Measurements from ENCODE around the gene DLK1.

DLK1 gene

DNA sequence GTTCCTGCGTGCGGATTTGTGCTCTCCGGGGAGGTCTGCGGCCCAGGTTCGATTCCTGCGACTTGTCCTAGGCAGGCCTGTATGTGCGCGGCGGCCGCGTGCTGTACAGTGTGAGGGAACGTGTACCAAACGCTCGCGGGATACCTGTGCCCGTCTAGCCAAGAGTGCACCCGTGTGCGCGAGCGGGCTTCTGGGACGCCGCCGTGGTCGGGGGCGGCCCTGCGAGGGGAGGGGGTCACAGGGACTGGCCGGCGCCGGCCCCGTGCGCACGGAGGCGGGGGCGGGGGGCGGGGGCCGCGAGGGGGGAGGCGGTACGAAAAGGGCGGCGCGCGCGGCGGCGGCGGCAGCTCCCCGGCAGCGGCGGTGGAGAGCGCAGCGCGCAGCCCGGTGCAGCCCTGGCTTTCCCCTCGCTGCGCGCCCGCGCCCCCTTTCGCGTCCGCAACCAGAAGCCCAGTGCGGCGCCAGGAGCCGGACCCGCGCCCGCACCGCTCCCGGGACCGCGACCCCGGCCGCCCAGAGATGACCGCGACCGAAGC, at the start of gene DLK1:
Gene DLK1, plus strand, starts transcription at position 343 of the 536 bp plus-strand sequence. Its CDS starts 177 bp downstream, at position 520.
- DNase-seq (ENCODE audit: low read depth in 2 of 2, low spot score in 1 of 2): no peak

DNA sequence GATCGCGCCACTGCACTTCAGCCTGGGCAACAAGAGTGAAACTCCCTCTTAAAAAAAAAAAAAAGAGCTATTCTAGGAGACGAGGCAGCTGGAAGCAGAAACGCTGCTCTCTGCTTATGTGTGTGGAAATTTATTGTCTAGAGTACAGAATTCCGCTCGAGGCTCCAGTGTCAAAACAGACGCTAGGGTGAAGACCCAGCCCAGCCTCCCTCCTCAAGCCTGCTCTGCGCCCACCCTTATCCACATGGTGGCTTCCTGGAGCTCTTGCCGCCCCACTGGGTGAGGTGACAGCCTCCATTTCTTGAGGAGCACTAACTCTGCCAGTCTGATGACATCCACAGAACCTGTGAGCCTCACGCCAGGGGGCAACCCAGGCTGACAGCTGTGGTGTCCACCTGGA, 49.5 kb upstream of the DLK1 start:
- no peak for DNase-seq (ENCODE audit: low read depth in 2 of 2, low spot score in 1 of 2)

DNA sequence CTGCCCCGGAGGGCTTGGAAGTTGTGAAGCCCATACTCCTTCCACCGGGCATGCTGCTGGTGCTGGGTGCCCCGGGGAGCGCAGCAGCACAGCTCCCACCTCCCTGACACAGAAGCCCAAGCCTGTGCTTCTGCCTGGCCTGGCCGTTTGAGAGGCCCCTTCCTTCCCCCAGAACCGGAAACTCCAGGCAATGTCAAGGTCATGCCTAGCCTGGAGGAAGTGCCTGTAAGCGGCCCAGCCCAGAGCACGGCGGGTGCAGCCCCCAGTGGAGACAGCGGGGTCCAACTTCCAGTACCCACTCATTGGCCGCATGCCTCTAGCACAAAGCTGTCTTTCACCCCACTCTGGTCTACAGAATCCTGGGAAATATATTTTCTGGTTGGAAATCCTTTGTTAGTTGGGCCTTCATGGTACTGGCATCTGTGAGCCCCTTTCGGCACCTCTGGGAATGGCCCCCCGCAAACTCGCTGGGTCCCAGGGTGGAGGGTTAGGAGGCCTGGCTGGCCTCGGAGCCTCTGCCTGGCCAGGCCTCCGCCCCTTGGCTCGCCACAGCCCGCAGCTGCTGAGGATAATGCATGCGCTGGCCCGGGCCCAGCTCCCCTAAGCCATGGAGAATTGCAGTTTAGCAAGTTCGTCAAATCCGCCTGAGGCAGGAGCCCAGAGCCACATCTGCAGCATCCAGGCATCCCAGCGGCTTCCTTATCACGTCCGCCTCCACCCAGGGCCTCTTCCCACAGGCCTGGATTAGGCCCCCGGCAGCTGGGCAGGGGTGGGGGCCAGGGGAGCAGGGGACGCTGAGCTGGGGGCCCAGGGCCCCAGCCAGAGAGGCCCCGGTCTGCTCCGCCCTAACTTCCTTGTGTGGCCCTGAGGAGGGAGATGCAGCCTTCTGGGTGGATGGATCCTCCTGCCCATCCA, 48.9 kb upstream of the DLK1 start:
- DNase-seq (ENCODE audit: low read depth in 2 of 2, low spot score in 1 of 2): no peak

DNA sequence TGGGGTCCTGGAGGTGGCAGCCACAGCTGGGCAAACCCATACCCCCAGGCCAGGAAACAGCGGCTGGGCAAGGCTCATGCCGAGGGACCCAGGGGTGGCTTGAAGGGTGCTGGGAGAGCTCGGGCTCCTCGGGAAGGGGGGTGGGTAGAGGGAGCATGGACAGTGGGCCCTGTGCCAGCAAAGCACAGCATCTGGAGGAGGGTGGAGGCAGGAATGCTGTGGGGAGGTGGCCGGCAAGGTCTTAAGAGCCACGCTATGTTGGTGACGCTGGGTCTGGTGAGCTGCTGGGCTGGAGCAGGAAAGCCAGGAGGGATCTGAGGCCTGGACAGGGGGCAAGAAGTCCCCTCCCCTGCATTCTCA, 48.2 kb upstream of the DLK1 start:
- DNase-seq (ENCODE audit: low read depth in 2 of 2, low spot score in 1 of 2): no peak

DNA sequence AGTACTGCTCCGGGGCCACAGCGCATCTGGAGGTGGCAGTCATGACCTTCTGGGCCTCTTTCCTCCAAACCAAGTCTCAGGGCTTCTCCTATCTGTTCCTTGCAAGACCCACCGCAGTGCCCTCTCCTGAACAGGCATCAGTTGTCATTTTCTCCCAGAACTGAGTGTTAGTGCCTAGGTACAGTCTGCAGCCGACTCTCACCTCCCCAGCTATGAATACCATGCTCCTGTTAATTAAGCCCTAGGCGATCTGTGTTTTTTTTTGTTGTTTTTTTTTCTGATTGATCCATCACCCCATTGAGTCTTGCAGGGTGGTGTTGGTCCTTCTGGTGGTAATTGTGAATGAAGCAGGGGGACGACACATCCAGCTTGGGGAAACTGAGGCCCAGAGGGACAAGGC, 47.5 kb upstream of the DLK1 start:
- DNase-seq (ENCODE audit: low read depth in 2 of 2, low spot score in 1 of 2): no peak

DNA sequence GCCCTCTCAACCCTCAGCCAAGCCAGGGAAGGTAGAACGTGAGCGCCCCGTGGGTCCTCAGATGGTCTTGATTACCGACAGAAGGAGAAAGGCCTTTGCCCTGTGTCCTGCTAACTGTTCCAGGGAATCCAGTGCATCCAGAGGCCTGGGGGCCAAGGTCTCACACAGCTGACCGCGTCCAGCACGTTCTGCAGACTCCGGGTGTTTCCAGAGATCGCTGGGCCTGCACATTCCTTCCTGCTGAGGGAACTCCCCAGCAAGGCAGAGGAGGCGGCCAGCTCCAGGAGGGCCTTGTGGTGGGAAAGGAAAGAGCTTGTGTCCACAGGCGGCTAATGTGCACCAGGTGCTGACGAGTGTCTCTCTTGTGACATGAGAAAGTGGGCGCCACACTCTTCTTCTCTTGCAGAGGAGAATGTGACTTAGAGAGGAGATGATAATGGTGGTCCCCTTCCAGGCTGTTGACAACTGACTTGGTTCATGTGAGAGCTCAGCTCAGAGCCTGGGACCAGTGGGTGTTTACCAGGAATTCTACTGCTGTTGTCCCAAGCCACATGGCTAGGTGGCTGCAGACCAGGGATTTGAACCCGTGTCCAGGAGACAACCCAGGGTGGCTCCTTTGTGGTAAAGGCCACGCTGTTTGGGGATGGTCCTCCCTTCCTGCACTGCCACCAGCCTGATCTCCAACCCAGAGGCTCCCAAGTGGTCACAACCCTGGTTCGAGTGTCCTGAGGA, 46.8 kb upstream of the DLK1 start:
- DNase-seq (ENCODE audit: low read depth in 2 of 2, low spot score in 1 of 2): no peak

DNA sequence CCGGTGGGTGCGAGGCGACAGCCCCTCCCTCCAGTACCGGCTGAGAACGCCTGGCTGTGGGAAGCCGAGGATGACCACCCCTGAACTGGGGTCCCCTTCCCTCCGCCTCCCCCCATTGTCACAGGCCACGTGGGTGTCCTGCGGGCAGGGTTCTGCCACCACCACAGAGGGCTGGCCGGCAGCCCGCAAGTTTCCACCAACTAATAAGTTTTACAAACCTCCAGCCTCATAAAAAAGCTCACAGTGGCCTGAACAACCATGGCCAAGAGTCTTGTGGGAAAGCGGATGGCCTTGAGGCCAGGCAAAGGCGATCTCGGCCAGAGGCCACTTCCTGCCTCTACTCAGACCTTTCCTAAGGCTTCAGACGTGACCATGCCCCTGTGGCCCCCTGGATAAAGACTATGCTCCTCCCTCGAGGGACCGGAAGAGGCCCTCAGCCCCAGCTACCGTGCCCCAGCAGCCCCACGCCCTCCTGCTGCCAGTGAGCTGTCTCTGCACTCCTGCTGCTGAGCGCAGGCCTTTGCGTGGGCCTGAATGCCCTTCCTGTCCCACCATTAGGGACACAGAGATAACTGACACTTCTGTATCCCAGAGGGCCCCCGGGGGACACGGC, 46.1 kb upstream of the DLK1 start:
- no peak for DNase-seq (ENCODE audit: low read depth in 2 of 2, low spot score in 1 of 2)

DNA sequence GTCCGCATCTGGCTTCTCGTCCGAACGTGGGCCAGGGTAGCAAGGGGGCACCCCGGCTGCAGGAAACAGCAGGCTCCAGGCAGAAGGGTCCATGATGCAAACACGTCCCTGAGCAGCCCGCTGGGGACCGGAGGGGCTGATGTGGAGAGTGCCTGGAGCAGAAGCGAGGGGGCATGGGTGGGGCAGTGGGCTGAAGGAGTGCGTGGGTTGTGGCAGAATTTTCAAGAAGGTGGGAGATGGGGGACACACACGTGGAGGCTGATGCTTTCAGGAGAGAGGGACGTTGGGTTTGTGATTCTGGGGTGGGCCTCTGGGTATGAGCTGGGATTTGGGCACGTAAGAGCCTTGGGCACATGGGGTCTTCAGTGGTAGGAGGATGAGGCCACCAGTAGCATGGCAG, 45.6 kb upstream of the DLK1 start:
- DNase-seq (ENCODE audit: low read depth in 2 of 2, low spot score in 1 of 2): no peak

DNA sequence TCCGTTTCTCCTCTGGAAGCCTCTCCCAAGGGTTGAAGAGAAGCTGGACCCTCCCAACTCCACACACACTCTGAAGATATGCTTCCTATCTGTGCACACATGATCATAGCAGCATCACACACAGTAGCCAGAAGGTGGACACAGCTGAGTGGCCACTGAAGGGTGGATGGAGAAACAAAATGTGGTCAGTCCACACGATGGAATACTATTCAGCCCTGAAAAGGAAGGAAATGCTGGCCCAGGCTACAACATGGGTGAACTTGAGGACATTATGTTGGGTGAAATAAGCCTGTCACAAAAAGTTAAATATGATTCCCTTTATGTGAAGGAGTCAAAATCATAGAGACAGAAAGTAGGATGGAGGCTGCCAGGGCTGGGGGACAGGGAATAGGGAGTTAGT, 43.9 kb upstream of the DLK1 start:
- DNase-seq (ENCODE audit: low read depth in 2 of 2, low spot score in 1 of 2): no peak

DNA sequence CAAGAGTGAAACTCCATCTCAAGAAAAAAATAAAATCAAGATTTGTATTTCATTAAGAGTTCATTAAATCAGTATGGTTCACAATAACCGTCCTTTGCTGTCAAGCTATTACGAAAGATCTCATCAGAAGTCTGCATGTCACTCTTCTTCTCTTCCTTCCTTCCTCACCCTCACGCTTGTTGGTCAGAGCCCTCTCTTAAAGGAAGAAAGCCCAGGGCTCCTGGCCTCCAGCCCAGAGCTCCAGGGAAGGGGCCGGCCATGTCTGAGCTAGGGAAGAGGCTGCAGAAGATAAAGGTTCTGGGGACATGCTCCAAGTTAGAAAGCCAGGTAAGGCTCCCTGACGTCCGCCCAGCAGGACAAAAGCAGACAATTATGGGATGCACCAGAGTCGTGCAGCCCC, 43.1 kb upstream of the DLK1 start:
- no peak for DNase-seq (ENCODE audit: low read depth in 2 of 2, low spot score in 1 of 2)

DNA sequence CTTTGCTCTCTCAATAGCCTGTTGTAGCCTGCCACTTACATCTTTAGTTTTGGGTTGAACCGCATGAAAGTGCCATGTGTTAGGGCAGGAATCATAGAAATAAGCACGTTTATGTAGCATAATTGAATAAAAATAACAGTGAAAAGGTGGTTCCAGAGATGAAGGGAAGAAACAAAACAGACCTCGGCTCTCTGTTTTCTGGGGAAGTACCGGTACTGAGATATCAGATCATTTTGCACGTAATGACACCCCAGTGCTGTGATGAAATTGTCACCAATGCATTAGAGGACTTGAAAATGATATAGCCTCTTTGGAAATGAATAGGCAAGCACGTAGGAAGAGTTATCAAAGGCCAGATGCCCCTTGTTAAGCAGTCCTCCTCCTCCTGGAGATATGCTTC, 42.5 kb upstream of the DLK1 start:
- no peak for DNase-seq (ENCODE audit: low read depth in 2 of 2, low spot score in 1 of 2)

DNA sequence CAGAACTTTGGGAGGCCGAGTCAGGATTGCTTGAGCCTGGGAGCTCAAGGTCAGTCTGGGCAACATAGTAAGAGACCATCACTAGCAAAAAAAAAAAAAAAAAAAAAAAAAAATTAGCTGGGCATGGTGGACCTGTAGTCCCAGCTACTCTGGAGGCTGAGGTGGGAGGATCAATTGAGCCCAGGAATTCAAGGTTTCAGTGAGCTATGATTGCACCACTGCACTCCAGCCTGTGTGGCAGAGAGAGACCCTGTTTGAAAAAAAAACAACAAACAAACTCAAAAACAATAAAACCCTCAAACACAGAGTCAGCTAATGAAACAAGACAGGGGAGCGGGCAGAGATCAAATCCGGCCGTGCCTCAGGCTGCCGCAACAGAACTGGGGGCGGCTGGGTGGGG, 41.7 kb upstream of the DLK1 start:
- DNase-seq (ENCODE audit: low read depth in 2 of 2, low spot score in 1 of 2): no peak

DNA sequence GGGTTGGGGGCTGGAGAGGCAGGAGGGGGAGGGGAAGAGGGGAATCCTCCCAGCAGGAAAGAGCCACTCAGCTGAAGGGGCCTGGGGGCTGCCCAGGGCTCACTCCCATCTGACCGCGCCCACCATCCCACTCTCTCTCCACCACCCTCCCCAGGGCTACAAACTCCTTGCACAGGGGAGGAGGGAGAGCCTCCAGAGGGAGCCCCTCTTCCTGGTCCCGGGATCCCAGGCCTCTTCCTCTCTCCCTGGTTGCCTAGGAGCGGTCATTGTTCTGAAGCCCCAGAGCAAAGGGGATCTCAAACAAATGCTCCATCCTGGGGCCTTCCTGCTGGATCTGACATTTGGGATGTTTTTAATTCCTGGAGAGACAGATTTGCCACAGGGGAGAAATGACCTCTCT, 39.8 kb upstream of the DLK1 start:
- DNase-seq (ENCODE audit: low read depth in 2 of 2, low spot score in 1 of 2): no peak

DNA sequence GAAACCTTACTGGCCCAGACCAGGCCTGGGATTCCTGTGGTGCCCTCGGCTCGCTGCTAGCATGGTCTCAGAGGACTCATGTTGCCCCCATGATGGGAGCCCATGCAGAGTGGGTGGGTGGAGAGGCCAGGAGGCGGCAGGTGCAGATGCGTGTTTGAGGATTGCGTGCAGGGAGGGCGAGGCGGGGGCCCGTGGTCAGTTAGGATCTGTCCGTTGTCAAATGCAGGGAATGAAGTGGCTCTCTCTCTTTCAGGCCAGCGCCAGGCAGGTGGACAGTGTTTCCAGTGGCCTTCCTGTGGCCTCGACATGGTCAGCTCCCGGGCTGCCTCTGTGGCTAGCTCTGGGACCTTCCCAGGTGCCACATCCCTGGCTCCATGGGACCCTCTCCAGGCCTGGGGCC, 39.3 kb upstream of the DLK1 start:
- DNase-seq (ENCODE audit: low read depth in 2 of 2, low spot score in 1 of 2): no peak

DNA sequence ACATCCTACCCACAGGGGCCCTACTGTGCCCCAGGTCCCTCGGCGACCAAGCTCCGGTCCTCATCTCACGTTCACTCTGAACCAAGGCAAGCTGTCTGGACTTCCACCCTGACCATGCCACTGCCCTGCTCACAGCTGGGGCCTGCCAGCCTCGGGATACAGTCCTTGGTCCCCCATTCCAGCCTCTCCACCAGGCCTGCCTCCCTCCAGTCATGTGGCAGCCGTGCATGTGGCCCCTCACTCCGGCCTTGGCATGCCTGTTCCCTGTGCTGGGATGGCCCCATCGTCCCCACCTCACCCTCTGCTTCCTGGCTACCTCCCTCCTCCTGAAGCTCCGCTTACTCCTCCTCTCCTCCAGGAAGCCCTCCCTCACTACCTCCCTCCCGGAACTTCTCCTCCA, 38.6 kb upstream of the DLK1 start:
- DNase-seq (ENCODE audit: low read depth in 2 of 2, low spot score in 1 of 2): no peak

DNA sequence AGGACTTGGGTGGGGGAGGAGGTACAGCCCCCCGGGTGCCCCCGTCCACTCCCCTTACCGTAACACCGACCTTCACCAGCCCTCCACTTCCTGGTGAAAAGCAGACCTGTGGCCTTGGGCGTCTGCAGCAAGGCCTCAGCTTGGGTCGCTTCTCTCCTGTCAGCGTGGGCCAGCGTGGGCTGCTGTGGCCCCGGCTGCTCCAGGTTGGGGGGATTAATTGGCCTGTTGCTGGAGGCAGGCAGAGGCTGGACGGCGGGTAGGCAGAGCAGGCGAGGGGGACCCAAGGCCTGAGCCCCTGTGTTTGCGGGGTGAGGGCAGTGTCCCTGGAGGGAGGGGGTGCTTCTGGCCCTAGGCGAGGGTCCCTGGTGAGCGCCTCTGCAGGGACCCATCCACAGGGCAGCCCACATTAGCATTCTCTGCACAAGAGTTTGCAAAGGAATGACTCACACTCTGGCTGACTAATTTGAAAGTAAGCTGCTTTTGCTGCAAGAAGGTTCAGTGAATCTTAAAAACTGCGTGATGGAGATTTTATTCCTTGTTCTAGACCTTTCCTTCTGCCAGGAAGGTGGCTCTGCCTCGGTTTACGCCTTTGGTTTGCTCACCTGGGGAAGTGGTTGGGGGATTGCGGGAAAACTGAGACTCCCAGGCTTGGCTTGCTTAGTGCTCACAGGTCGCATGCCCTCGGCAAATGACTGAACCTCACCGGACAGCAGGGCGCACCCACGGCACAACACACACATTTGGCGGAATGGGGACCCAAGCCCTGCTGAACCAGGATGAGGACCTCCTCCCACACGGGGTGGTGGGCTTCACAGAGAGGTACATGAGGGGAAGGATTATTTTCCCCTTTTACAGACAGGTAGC, 37.9 kb upstream of the DLK1 start:
- no peak for DNase-seq (ENCODE audit: low read depth in 2 of 2, low spot score in 1 of 2)

DNA sequence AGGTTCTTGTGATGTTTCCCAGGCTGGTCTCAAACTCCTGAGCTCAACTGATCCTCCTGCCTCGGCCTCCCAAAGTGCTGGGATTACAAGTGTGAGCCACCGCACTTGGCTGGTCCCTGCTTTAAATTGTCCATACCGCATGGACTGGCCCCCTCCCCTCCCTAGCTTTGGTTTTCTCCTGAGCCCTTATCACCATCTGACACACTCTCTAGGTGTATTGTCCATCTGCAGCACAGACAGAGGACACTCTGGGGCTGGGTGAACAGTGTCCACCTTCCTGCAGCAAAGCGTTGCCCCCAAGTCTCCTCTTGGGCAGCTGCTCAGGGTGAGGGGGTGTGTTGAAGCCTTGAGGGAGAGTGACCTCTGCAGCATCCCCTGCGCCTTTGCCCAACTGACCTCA, 36.0 kb upstream of the DLK1 start:
- DNase-seq (ENCODE audit: low read depth in 2 of 2, low spot score in 1 of 2): no peak

DNA sequence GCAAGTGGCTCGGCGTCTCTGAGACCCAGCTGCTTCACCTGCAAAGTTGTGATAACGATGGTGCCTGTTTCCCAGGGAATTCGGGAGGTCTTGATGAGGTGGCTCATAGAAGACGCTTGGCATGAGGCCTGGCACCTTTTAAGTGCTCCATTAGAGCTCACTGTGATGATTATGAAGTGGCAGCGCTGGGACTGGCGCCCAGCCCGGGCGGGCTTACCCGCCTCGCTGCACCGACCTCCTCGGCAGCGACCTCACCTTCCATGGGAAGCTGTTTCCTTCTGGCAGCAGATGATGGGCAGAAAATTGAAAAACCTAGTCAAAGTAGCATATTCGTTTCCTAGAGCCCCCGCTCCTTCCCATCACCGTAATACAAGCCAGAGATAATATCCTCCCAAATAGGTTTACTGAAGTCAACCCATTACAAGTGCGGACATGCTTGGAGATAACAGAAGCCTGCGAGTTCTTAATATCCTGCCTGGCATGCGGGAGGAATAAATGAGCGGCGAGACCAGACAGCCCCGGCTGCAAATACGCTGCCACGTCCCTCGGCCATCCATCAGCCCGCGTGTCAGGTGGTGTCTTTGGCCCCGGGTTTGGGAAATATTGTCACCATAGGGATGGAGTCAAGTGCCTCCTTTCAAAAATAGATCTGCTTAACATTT, 35.2 kb upstream of the DLK1 start:
- no peak for DNase-seq (ENCODE audit: low read depth in 2 of 2, low spot score in 1 of 2)

DNA sequence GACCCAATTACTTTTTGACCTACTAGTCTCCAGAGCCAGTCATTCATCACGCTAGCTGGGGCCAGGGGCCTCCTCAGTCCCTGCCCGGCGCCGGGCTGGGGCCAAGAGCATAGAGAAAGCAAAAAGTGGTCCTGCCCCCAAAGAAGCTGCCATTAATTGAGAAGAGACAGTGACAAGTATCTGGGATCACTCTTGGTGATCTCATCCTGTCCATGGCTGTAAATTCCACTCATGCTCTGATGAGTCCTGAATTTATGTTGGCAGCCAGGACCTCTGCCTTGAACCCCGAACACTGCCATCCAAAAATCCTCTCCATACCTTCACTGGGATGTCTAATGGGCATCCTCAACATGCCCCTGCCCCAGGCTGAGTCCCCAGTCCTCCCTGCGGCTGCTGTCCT, 34.4 kb upstream of the DLK1 start:
- DNase-seq (ENCODE audit: low read depth in 2 of 2, low spot score in 1 of 2): no peak

DNA sequence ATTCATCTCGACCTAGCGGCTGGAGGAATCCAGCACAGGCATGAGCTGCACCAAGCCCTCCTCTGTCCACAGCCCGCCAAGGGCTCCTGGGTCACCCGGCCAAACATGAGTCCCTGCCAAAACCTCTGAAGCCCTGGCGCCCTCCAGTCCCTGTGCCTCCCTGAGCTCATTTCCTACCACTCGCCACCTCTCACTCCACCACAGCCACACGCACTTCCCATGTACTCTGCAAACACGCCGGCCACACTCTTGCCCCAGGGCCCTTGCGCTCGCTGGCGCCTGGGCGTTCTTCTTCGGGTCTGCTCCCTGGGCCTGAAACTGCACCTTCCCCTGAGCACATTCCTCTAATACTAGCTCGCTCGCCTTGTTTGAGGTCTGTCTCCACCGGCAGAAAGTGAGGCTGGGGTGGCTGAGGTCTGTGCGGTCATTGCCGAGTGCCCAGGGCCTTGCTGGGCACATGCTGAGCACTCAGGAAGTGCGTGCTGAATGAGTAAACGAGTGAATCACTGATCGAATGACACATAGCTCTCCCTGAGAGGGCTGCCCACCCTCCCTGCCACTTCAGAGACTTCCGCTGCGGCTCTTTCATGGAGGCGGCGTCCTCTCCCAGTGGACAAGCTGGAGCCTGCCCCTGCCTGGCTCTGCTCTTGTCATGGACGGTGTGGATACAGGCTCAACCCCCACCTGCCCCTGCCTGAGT, 33.7 kb upstream of the DLK1 start:
- no peak for DNase-seq (ENCODE audit: low read depth in 2 of 2, low spot score in 1 of 2)

Data from stimulated activated CD8-positive, alpha-beta memory T cell treated with anti-CD3 and anti-CD28 coated beads, Interleukin-4, amount 100 ng/mL, for 1 hour (primary cell).